OCI-LY3 (cell line): ENCODE measurements around the gene MRPL52.

Experiments
- H2AFZ ChIP-seq: fragments of 200-600, 300-600 bp; shearing (Covaris generic); 2 replicates; pipeline ENCODE4 v1.6.0; 2014; ENCODE audit warnings: antibody characterized with exemption, low read depth, low read length
- H3K27ac ChIP-seq: fragments of 200-600, 300-600 bp; sonication (generic); 2 replicates; pipeline ENCODE4 v1.5.1; 2014; ENCODE audit warnings: mild to moderate bottlenecking, low read length, moderate library complexity, mixed read lengths
- H3K27me3 ChIP-seq: fragments of 200-600, 300-600 bp; sonication (generic); 2 replicates; pipeline ENCODE4 v1.6.1; 2014; ENCODE audit warnings: low read depth, low read length, mixed read lengths
- H3K36me3 ChIP-seq: fragments of 200-600, 300-600 bp; sonication (generic); replicated peaks from 2 replicates; pipeline ENCODE3; 2014; ENCODE audit warnings: low read depth, low read length, mixed read lengths
- H3K4me1 ChIP-seq: fragments of 300-600, 200-600 bp; sonication (generic); 2 replicates; pipeline ENCODE4 v1.6.1; 2014; ENCODE audit warnings: low read length, mixed read lengths
- H3K4me2 ChIP-seq: fragments of 200-600, 300-600 bp; sonication (generic); 2 replicates; pipeline ENCODE4 v1.6.1; 2014; ENCODE audit warnings: low read length, mixed read lengths
- H3K4me3 ChIP-seq: fragments of 300-600, 200-600 bp; sonication (generic); 2 replicates; pipeline ENCODE4 v1.5.1; 2014; ENCODE audit warnings: antibody characterized with exemption, mild to moderate bottlenecking, low read length, moderate library complexity
- H3K79me2 ChIP-seq: fragments of 300-600, 200-600 bp; shearing (Covaris generic); 2 replicates; pipeline ENCODE4 v1.6.1; 2014; ENCODE audit warnings: mild to moderate bottlenecking, low read length, mixed read lengths
- H3K9ac ChIP-seq: fragments of 300-600, 200-600 bp; shearing (Covaris generic); 2 replicates; pipeline ENCODE4 v1.6.0; 2014; ENCODE audit warnings: mild to moderate bottlenecking, low read length, moderate library complexity
- H3K9me3 ChIP-seq: fragments of 200-600, 300-600 bp; shearing (Covaris generic); 2 replicates; pipeline ENCODE4 v1.6.1; 2014; ENCODE audit warnings: low read length, mixed read lengths; ENCODE audit not compliant: insufficient read depth
- H4K20me1 ChIP-seq: fragments of 200-600, 300-600 bp; sonication (generic); 2 replicates; pipeline ENCODE4 v1.6.1; 2016; ENCODE audit warnings: low read length, mixed read lengths; ENCODE audit not compliant: insufficient read depth
- EZH2phosphoT487 ChIP-seq: fragments of 200-600 bp; shearing (Covaris generic); IDR thresholded peaks from 2 replicates; pipeline ENCODE4 v1.6.1; 2018; ENCODE audit warnings: antibody characterized with exemption, mixed run types, low read depth
- TF ChIP-seq, protein P1 (sequence below): fragments of 200-600, 300-600 bp; sonication (generic); IDR thresholded peaks from 2 replicates; pipeline ENCODE4 v1.5.1; 2014; ENCODE audit warnings: antibody characterized with exemption, low read length, low read depth

The MRPL52 gene

DNA sequence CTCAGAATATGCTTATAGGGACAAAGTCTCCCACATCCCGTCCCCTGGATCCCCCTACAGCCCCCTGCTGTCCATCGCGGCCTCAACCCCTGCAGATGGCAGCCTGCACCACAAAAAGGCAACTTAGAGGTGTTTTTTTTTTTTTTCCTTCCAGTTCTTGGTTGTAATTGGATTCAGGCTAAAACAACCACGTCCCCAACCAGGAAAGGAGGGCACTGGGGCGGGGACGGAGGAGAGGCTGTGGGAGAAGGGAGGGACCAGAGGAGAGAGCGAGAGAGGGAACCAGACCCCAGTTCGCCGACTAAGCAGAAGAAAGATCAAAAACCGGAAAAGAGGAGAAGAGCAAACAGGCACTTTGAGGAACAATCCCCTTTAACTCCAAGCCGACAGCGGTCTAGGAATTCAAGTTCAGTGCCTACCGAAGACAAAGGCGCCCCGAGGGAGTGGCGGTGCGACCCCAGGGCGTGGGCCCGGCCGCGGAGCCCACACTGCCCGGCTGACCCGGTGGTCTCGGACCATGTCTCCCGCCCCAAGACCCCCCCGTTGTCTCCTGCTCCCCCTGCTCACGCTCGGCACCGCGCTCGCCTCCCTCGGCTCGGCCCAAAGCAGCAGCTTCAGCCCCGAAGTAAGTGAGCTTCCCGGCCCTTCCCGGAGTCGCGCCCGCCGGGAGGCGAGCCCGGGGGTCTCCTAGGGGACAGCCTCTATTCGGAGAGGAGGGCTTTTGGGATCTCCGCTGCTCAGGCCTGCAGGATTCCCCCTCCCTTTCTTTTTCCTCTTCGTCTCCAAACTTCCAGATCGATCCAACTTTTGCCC, 6.8 kb downstream of the MRPL52 start, which contains the start of gene MMP14:
Gene MMP14, plus strand, starts transcription at position 285 of the 813 bp plus-strand sequence. Its CDS starts 233 bp downstream, at position 518.
- peaks cover 24% of the 10 kb centered on the region for H3K36me3 ChIP-seq
- H3K27me3 ChIP-seq, result no peaks in the 10 kb centered on the region
- no peaks in the 10 kb centered on the region for H3K79me2 ChIP-seq
- no peaks in the 10 kb centered on the region for H4K20me1 ChIP-seq
- no peak within 1 kb of the TSS for H2AFZ ChIP-seq
- H3K4me2 ChIP-seq, result no peak within 1 kb of the TSS
- no peaks in the 10 kb centered on the region for H3K4me1 ChIP-seq
- H3K9ac ChIP-seq, result no peak within 1 kb of the TSS
- no peak within 1 kb of the TSS for H3K4me3 ChIP-seq
- H3K9me3 ChIP-seq, result no peaks in the 10 kb centered on the region
- H3K27ac ChIP-seq, result no peak within 1 kb of the TSS
- TF ChIP-seq EZH2phosphoT487, result no peak
- TF ChIP-seq, protein P1, sequence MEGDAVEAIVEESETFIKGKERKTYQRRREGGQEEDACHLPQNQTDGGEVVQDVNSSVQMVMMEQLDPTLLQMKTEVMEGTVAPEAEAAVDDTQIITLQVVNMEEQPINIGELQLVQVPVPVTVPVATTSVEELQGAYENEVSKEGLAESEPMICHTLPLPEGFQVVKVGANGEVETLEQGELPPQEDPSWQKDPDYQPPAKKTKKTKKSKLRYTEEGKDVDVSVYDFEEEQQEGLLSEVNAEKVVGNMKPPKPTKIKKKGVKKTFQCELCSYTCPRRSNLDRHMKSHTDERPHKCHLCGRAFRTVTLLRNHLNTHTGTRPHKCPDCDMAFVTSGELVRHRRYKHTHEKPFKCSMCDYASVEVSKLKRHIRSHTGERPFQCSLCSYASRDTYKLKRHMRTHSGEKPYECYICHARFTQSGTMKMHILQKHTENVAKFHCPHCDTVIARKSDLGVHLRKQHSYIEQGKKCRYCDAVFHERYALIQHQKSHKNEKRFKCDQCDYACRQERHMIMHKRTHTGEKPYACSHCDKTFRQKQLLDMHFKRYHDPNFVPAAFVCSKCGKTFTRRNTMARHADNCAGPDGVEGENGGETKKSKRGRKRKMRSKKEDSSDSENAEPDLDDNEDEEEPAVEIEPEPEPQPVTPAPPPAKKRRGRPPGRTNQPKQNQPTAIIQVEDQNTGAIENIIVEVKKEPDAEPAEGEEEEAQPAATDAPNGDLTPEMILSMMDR, result no peak

DNA sequence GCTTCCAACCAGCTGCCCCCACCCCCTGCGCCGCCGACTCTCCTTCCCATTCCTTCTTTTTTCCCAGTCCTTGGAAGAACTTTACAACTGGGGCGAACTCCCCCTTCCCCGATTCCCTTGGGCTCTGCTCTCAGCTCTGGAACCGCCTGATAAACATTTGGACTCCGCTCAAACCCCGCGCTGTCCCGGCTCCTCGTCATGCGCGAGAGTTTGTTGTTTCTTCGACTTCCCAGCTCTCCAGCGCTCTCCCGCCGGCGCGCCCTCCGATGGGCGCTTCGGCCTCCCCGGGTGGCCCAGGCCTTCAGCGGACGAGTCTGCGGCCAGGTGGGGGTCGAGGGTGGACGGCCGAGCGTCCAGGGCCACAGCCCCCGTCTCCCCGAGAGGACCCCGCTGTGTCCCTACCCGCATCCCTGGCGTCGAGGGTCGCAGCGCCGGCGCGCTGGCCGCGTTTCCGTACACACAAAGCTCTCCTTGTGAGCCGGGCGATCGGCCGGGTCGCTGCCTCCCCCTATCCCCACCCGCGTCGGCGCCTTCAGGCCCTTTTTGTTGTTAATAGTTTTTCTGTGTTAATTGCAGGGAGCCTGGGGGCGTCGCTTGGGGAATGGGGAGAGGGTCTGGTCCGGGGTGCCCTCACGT, 7.5 kb downstream of the MRPL52 start:
- no peak overlapping the region for H3K9ac ChIP-seq
- no peak overlapping the region for H3K4me3 ChIP-seq
- H2AFZ ChIP-seq, result no peak overlapping the region
- H3K27me3 ChIP-seq, result no peaks in the 10 kb centered on the region
- peaks cover 18% of the 10 kb centered on the region for H3K36me3 ChIP-seq
- no peaks in the 10 kb centered on the region for H4K20me1 ChIP-seq
- no peaks in the 10 kb centered on the region for H3K79me2 ChIP-seq
- H3K9me3 ChIP-seq, result no peaks in the 10 kb centered on the region
- no peak for TF ChIP-seq EZH2phosphoT487
- H3K4me2 ChIP-seq, result no peak overlapping the region
- H3K4me1 ChIP-seq, result no peaks in the 10 kb centered on the region
- no peak overlapping the region for H3K27ac ChIP-seq

DNA sequence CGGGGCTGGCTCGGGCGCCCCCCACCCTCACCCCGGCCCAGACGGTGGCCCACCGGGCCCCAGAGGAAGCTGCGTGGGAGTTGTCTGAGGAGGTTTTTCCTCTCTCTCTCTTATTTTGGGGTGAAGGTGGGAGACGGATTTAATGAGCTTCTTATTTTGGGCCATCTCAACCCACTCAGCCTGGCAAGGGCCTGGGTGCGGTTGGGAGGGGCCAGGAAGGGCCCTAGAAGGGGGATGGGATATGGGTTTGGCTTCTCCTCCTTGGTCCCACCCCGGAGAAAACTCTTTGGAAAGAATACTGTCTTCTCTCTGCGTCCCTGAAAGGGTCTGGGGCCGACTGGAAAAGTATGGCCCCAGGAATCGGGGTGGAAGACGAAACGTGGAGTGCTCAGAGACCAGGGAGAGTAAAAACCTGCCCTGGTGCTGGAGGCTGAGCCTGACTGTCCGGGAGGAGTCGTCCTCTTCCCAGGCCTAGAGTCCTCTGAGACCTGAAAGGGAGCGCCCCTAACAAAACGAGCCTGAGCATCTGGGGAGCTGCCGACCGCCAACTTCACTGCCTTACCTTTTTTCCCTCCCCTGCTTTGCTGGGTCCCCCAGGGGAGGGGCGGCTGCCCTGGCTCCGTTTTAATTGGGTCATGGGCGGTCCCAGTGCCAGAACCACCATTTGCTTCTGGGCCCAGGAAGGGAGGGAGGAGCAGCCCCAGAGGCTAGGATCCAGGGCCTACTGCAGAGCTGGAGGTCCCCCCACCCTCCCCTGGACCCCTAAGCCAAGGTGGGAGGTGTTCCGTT, 8.3 kb downstream of the MRPL52 start:
- Histone ChIP-seq H3K4me2 (no peak overlapping the region), H3K4me3 (no peak overlapping the region), H3K36me3 (peaks cover 18% of the 10 kb centered on the region), H3K4me1 (no peaks in the 10 kb centered on the region), H3K79me2 (no peaks in the 10 kb centered on the region), H3K9me3 (no peaks in the 10 kb centered on the region), H3K9ac (no peak overlapping the region), H3K27me3 (no peaks in the 10 kb centered on the region), H2AFZ (no peak overlapping the region), H4K20me1 (no peaks in the 10 kb centered on the region), H3K27ac (no peak overlapping the region)
- TF ChIP-seq EZH2phosphoT487, result no peak

DNA sequence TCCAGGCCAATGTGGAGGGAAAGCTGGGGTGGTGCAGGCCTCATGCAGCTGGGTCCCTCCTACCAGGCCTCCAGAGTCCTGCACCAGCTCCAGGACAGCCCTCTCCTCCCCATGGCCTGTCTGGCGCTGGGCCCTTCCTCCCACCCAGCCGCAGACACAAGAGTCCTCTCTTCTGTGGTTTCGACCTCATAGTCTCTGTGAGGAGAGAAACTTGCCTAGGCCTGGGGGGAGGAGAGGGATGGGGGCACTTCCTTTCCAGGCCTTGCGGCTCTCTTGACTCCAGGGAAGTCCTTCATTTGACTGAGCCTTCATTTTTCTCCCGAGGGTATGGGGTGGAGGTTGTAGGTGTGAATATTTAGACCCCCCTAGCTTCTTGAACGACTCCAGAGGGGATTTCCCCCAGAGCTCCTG, 8.9 kb downstream of the MRPL52 start:
- no peaks in the 10 kb centered on the region for H3K79me2 ChIP-seq
- no peak for TF ChIP-seq EZH2phosphoT487
- TF ChIP-seq, protein P1, result no peak

More for the DNA sequence above, 8.9 kb downstream of the MRPL52 start:
- no peak overlapping the region for H2AFZ ChIP-seq
- peaks cover 13% of the 10 kb centered on the region for H3K36me3 ChIP-seq
- no peak overlapping the region for H3K4me2 ChIP-seq
- no peak overlapping the region for H3K9ac ChIP-seq
- no peak overlapping the region for H3K27ac ChIP-seq
- H3K4me1 ChIP-seq, result no peaks in the 10 kb centered on the region
- no peaks in the 10 kb centered on the region for H3K9me3 ChIP-seq
- no peaks in the 10 kb centered on the region for H4K20me1 ChIP-seq
- H3K4me3 ChIP-seq, result no peak overlapping the region
- H3K27me3 ChIP-seq, result no peaks in the 10 kb centered on the region
